Fibroblast of lung (primary cell): ENCODE data around the gene FAM174A. TPM values are rescaled to one million over a fixed set of nuclear protein-coding genes. Genes with fewer than 3 reads are reported as not detected.

Source experiments
- DNase-seq, 2 donors: peaks; one replicate each; pipeline versions ENCODE4 v3.0.0 to v3.0.0-alpha.2; 2010; ENCODE audit warnings: low read depth in 2 of 2
- H2AFZ ChIP-seq: 2 replicates; pipeline ENCODE4 v1.5.1; 2012; ENCODE audit warnings: low read length, control low read depth, inconsistent platforms
- H3K27ac ChIP-seq: 2 replicates; pipeline ENCODE4 v1.5.1; 2011; ENCODE audit warnings: low read length, control low read depth; ENCODE audit not compliant: insufficient read depth
- H3K27me3 ChIP-seq: 2 replicates; pipeline ENCODE4 v1.5.1; 2011; ENCODE audit warnings: mild to moderate bottlenecking, low read length; ENCODE audit not compliant: control insufficient read depth, insufficient read depth
- H3K36me3 ChIP-seq: 2 replicates; pipeline ENCODE4 v1.5.1; 2011; ENCODE audit warnings: low read length; ENCODE audit not compliant: control insufficient read depth, insufficient read depth
- H3K4me1 ChIP-seq: 2 replicates; pipeline ENCODE4 v1.5.1; 2011; ENCODE audit warnings: low read length; ENCODE audit not compliant: control insufficient read depth, insufficient read depth; ENCODE audit errors: extremely low read depth
- H3K4me2 ChIP-seq: 2 replicates; pipeline ENCODE4 v1.5.1; 2011; ENCODE audit warnings: low read length, control low read depth; ENCODE audit not compliant: insufficient read depth; ENCODE audit errors: extremely low read depth
- H3K4me3 ChIP-seq, 4 experiments: fragments of 200-600 bp in 1 of 4; sonication (generic) in 1 of 4; replicated peaks in 1 of 4; 2 replicates each; pipeline ENCODE4 v1.5.1; 2011 to 2016; ENCODE audit warnings: low read length in 4 of 4, low read depth in 3 of 4, mild to moderate bottlenecking in 3 of 4, control low read depth in 2 of 4, inconsistent platforms in 1 of 4, mixed read lengths in 1 of 4; ENCODE audit not compliant: insufficient read depth in 1 of 4; ENCODE audit errors: control extremely low read depth in 1 of 4
- H3K79me2 ChIP-seq: 2 replicates; pipeline ENCODE4 v1.5.1; 2012; ENCODE audit warnings: mild to moderate bottlenecking, low read length, inconsistent platforms; ENCODE audit not compliant: control insufficient read depth, insufficient read depth
- H3K9ac ChIP-seq: 2 replicates; pipeline ENCODE4 v1.5.1; 2011; ENCODE audit warnings: mild to moderate bottlenecking, low read length, control low read depth; ENCODE audit not compliant: insufficient read depth
- H3K9me3 ChIP-seq: 2 replicates; pipeline ENCODE4 v1.5.1; 2012; ENCODE audit warnings: low read depth, low read length; ENCODE audit not compliant: control insufficient read depth, insufficient read depth
- H4K20me1 ChIP-seq: 2 replicates; pipeline ENCODE4 v1.5.1; 2011; ENCODE audit warnings: low read length; ENCODE audit not compliant: control insufficient read depth, insufficient read depth; ENCODE audit errors: extremely low read depth
- EZH2 ChIP-seq: IDR thresholded peaks from 2 replicates; pipeline ENCODE4 v1.5.1; 2012; ENCODE audit warnings: low read length, control low read depth, mild to moderate bottlenecking; ENCODE audit errors: missing control alignments
- polyA plus RNA-seq, 2 donors: library from polyadenylated mRNA; depleted of rRNA in 1 of 2; stranded (reverse) in 1 of 2; unstranded in 1 of 2; fragments of >200 nt; gene quantifications; 2 replicates each; pipeline ENCODE4 v1.2.1, GENCODE V29; 2011 to 2012; ENCODE audit warnings: missing spikeins in 1 of 2
- total RNA-seq: library from RNA; depleted of rRNA; stranded (reverse); fragments of >200 nt; gene quantifications from 2 replicates; pipeline ENCODE4 v1.2.1, GENCODE V29; 2014
- TF ChIP-seq, protein P1 (sequence below), 2 donors: IDR thresholded peaks in 1 of 2; conservative IDR thresholded peaks in 1 of 2; 1 replicate in 1 of 2; 2 replicates in 1 of 2; pipeline ENCODE4 v1.5.1; 2011 to 2012; ENCODE audit warnings: low read length in 2 of 2, control low read depth in 1 of 2, inconsistent platforms in 1 of 2, low read depth in 1 of 2, mild to moderate bottlenecking in 1 of 2

FAM174A gene
- total and polyA plus RNA-seq, 2 donors (not counting 1 experiment from before 2014, with no cell fraction given), result 9.6 to 20.0 TPM

DNA sequence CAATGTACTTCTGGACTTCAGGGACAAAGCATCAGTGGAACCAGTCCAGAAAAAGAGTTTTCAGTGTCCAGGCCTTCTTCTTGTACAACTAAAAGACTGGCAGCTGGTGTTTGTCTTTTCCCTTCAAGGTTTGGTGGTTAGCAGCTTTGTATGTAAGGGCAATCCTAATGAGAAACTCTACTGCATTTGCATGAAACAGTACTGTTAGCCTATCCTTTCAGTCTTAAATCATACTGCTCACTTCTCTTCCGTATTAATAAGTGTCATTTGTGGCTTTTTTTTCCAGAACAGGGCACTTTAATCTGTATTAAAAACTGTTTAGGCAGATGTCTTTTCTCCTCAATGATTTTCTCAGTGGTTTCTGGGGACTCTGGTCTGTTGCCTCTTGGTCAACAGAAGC lies 48.9 kb downstream of the FAM174A start:
- H2AFZ ChIP-seq, result no peak overlapping the region
- no peak overlapping the region for H3K9ac ChIP-seq
- H3K27ac ChIP-seq, result no peak overlapping the region
- no peaks in the 10 kb centered on the region for H3K36me3 ChIP-seq
- H3K27me3 ChIP-seq, result no peaks in the 10 kb centered on the region
- DNase-seq, result no peak
- no peaks in the 10 kb centered on the region for H3K79me2 ChIP-seq
- H3K4me1 ChIP-seq, result no peaks in the 10 kb centered on the region
- no peak overlapping the region for H3K4me2 ChIP-seq
- H3K4me3 ChIP-seq, result no peak overlapping the region
- H4K20me1 ChIP-seq, result no peaks in the 10 kb centered on the region
- no peaks in the 10 kb centered on the region for H3K9me3 ChIP-seq
- TF ChIP-seq EZH2, result no peak

DNA sequence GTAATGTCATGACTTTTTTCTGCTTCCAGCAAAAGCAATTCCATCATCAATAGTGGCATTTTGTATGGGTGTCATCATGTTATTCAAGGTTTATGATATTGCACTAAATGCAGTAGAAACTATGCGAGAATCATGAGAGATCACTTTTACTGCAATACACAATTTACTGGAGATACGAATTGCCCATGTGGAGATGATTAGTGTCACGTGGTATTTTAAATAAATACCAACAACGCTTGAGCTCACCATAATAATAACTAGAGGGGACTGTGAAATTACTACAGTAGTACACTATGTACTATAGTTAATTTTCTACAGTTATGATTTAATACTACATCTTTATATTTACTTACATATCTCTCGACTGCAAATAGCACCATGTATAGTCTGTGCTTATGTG lies 49.7 kb downstream of the FAM174A start:
- Histone ChIP-seq H3K27ac (no peak overlapping the region), H3K4me2 (no peak overlapping the region), H3K27me3 (no peaks in the 10 kb centered on the region), H3K9me3 (no peaks in the 10 kb centered on the region), H3K9ac (no peak overlapping the region), H3K79me2 (no peaks in the 10 kb centered on the region), H3K4me1 (no peaks in the 10 kb centered on the region), H3K36me3 (no peaks in the 10 kb centered on the region), H3K4me3 (no peak overlapping the region), H2AFZ (no peak overlapping the region), H4K20me1 (no peaks in the 10 kb centered on the region)
- TF ChIP-seq EZH2, result no peak
- TF ChIP-seq, protein P1, sequence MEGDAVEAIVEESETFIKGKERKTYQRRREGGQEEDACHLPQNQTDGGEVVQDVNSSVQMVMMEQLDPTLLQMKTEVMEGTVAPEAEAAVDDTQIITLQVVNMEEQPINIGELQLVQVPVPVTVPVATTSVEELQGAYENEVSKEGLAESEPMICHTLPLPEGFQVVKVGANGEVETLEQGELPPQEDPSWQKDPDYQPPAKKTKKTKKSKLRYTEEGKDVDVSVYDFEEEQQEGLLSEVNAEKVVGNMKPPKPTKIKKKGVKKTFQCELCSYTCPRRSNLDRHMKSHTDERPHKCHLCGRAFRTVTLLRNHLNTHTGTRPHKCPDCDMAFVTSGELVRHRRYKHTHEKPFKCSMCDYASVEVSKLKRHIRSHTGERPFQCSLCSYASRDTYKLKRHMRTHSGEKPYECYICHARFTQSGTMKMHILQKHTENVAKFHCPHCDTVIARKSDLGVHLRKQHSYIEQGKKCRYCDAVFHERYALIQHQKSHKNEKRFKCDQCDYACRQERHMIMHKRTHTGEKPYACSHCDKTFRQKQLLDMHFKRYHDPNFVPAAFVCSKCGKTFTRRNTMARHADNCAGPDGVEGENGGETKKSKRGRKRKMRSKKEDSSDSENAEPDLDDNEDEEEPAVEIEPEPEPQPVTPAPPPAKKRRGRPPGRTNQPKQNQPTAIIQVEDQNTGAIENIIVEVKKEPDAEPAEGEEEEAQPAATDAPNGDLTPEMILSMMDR (conservative IDR thresholded peaks at IDR 0.05 in 1 of 2, IDR thresholded peaks at IDR 0.05 in 1 of 2; ENCODE audit: low read depth in 1 of 2, low read length in 2 of 2), result no peak
- no peak for DNase-seq

DNA sequence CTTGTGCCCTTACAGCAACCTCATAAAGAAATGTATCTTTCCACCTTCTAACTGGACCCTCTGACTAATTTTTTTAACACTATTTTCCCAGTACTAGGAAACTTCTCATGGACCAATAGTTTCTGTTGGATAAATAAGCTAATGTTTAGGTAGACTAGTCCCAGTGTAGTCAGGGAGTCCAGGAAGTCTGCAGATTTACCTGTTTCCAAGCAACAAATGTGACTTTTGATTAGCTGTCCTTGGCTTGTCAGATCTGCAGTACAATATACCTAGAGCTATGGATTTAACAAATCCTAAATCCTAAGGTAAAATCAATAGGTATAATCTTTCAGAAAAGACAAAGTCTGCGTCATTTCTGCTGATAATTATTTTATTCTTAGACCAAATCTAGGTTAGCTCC lies 55.7 kb downstream of the FAM174A start:
- H3K4me3 ChIP-seq, result no peak overlapping the region
- TF ChIP-seq, protein P1 (conservative IDR thresholded peaks at IDR 0.05 in 1 of 2, IDR thresholded peaks at IDR 0.05 in 1 of 2; ENCODE audit: low read depth in 1 of 2, low read length in 2 of 2), result no peak
- no peak for TF ChIP-seq EZH2
- no peaks in the 10 kb centered on the region for H3K9me3 ChIP-seq
- no peak overlapping the region for H3K27ac ChIP-seq
- no peaks in the 10 kb centered on the region for H4K20me1 ChIP-seq
- H3K4me1 ChIP-seq, result no peaks in the 10 kb centered on the region
- no peak for DNase-seq
- no peak overlapping the region for H2AFZ ChIP-seq
- H3K27me3 ChIP-seq, result no peaks in the 10 kb centered on the region
- H3K36me3 ChIP-seq, result no peaks in the 10 kb centered on the region
- no peak overlapping the region for H3K9ac ChIP-seq
- H3K4me2 ChIP-seq, result no peak overlapping the region
- H3K79me2 ChIP-seq, result no peaks in the 10 kb centered on the region
